H9 (cell line): ENCODE data around the gene DACT2. TPM values are rescaled to one million over a fixed set of nuclear protein-coding genes. Genes with fewer than 3 reads are reported as not detected.

ENCODE experiments used
- DNase-seq: peaks from one replicate; pipeline ENCODE4 v3.0.0-alpha.2; 2017
- H2AFZ ChIP-seq: one replicate; pipeline ENCODE4 v1.6.1; 2013; ENCODE audit warnings: mild to moderate bottlenecking, low read length, control low read depth, moderate library complexity
- H2AK5ac ChIP-seq: 2 replicates; pipeline ENCODE4 v1.6.1; 2013; ENCODE audit warnings: low read length, control low read depth, mixed read lengths; ENCODE audit not compliant: insufficient read length
- H2BK120ac ChIP-seq: one replicate; pipeline ENCODE4 v1.6.1; 2013; ENCODE audit warnings: low read depth, mild to moderate bottlenecking, low read length, control low read depth, inconsistent platforms; ENCODE audit not compliant: poor library complexity, severe bottlenecking
- H2BK12ac ChIP-seq: 2 replicates; pipeline ENCODE4 v1.6.1; 2013; ENCODE audit warnings: low read length, control low read depth, mixed read lengths, low read depth; ENCODE audit not compliant: insufficient read length
- H2BK15ac ChIP-seq: 2 replicates; pipeline ENCODE4 v1.6.1; 2013; ENCODE audit warnings: low read depth, low read length, control low read depth
- H2BK20ac ChIP-seq: one replicate; pipeline ENCODE4 v1.6.1; 2013; ENCODE audit warnings: low read depth, mild to moderate bottlenecking, low read length, control low read depth, inconsistent platforms; ENCODE audit not compliant: poor library complexity, severe bottlenecking
- H2BK5ac ChIP-seq: 2 replicates; pipeline ENCODE4 v1.6.1; 2013; ENCODE audit warnings: low read length, control low read depth, mixed read lengths; ENCODE audit not compliant: insufficient read length
- H3K14ac ChIP-seq: 2 replicates; pipeline ENCODE4 v1.6.1; 2013; ENCODE audit warnings: low read length, control low read depth; ENCODE audit not compliant: insufficient read depth
- H3K18ac ChIP-seq: 2 replicates; pipeline ENCODE4 v1.6.1; 2013; ENCODE audit warnings: low read depth, mild to moderate bottlenecking, mixed read lengths, low read length, control low read depth; ENCODE audit not compliant: insufficient read length
- H3K23ac ChIP-seq: 2 replicates; pipeline ENCODE4 v1.6.1; 2013; ENCODE audit warnings: low read length, control low read depth, mixed read lengths, low read depth; ENCODE audit not compliant: insufficient read length
- H3K23me2 ChIP-seq: 2 replicates; pipeline ENCODE4 v1.6.1; 2013; ENCODE audit warnings: low read depth, mild to moderate bottlenecking, mixed read lengths, low read length, control low read depth; ENCODE audit not compliant: insufficient read length, poor library complexity, severe bottlenecking
- H3K27ac ChIP-seq: 2 replicates; pipeline ENCODE4 v1.5.1; 2013; ENCODE audit warnings: low read length, control low read depth, mixed read lengths, low read depth; ENCODE audit not compliant: insufficient read length
- H3K27me3 ChIP-seq: 2 replicates; pipeline ENCODE4 v1.6.1; 2013; ENCODE audit warnings: low read length, control low read depth, inconsistent platforms; ENCODE audit not compliant: insufficient read depth
- H3K4ac ChIP-seq: 2 replicates; pipeline ENCODE4 v1.6.1; 2013; ENCODE audit warnings: low read depth, mild to moderate bottlenecking, control low read depth, inconsistent platforms, low read length, moderate library complexity
- H3K4me1 ChIP-seq: 2 replicates; pipeline ENCODE4 v1.6.1; 2013; ENCODE audit warnings: low read length, control low read depth, inconsistent platforms; ENCODE audit not compliant: insufficient read depth
- H3K4me2 ChIP-seq: 2 replicates; pipeline ENCODE4 v1.6.1; 2013; ENCODE audit warnings: low read length, control low read depth, mixed read lengths; ENCODE audit not compliant: insufficient read length, insufficient read depth
- H3K56ac ChIP-seq: 2 replicates; pipeline ENCODE4 v1.6.1; 2013; ENCODE audit warnings: low read depth, mild to moderate bottlenecking, mixed read lengths, low read length, control low read depth; ENCODE audit not compliant: insufficient read length
- H3K79me1 ChIP-seq: 2 replicates; pipeline ENCODE4 v1.6.1; 2013; ENCODE audit warnings: low read depth, mild to moderate bottlenecking, moderate library complexity, low read length, control low read depth, inconsistent platforms; ENCODE audit not compliant: insufficient read depth, poor library complexity, severe bottlenecking
- H3K79me2 ChIP-seq: 2 replicates; pipeline ENCODE4 v1.6.1; 2013; ENCODE audit warnings: low read length, control low read depth, inconsistent platforms; ENCODE audit not compliant: insufficient read depth
- H3K9ac ChIP-seq: 2 replicates; pipeline ENCODE4 v1.6.1; 2013; ENCODE audit warnings: low read length, control low read depth, mixed read lengths; ENCODE audit not compliant: insufficient read length; ENCODE audit errors: extremely low read depth
- H3K9me3 ChIP-seq: one replicate; pipeline ENCODE4 v1.6.1; 2013; ENCODE audit warnings: low read depth, low read length, inconsistent platforms; ENCODE audit not compliant: control insufficient read depth
- H3T11ph ChIP-seq: one replicate; pipeline ENCODE4 v1.6.1; 2013; ENCODE audit warnings: mild to moderate bottlenecking, low read length, control low read depth, inconsistent platforms
- H4K20me1 ChIP-seq: one replicate; pipeline ENCODE4 v1.6.1; 2013; ENCODE audit not compliant: control insufficient read depth, insufficient read length, insufficient read depth
- H4K5ac ChIP-seq: 2 replicates; pipeline ENCODE4 v1.6.1; 2013; ENCODE audit warnings: low read depth, mild to moderate bottlenecking, mixed read lengths, low read length, control low read depth; ENCODE audit not compliant: insufficient read length
- H4K8ac ChIP-seq: replicated peaks from 2 replicates; pipeline ENCODE4 v1.6.1; 2013; ENCODE audit warnings: low read length, control low read depth, mixed read lengths, low read depth; ENCODE audit not compliant: insufficient read length
- H4K91ac ChIP-seq: 2 replicates; pipeline ENCODE4 v1.6.1; 2013; ENCODE audit warnings: low read depth, mild to moderate bottlenecking, moderate library complexity, mixed read lengths, low read length, control low read depth; ENCODE audit not compliant: insufficient read length
- H3K27ac Mint-ChIP-seq, 3 experiments: 2 replicates in 2 of 3; 3 replicates in 1 of 3; pipeline ENCODE4 v1.8.0; 2020 to 2021; ENCODE audit warnings: mixed read lengths in 3 of 3, mild to moderate bottlenecking in 1 of 3, moderate library complexity in 1 of 3
- H3K27me3 Mint-ChIP-seq: 2 replicates; pipeline ENCODE4 v1.8.0; 2021; ENCODE audit warnings: low read depth, mild to moderate bottlenecking, moderate library complexity, mixed read lengths
- H3K36me3 Mint-ChIP-seq, 3 experiments: 2 replicates in 2 of 3; 3 replicates in 1 of 3; pipeline ENCODE4 v1.8.0; 2020 to 2021; ENCODE audit warnings: low read depth in 3 of 3, mixed read lengths in 3 of 3; ENCODE audit not compliant: insufficient read depth in 1 of 3
- H3K4me1 Mint-ChIP-seq, 2 experiments: 2 replicates each; pipeline ENCODE4 v1.8.0; 2020; ENCODE audit warnings: mixed read lengths in 2 of 2
- H3K4me3 Mint-ChIP-seq, 2 experiments: 2 replicates in 1 of 2; 3 replicates in 1 of 2; pipeline ENCODE4 v1.8.0; 2020 to 2021; ENCODE audit warnings: mild to moderate bottlenecking in 2 of 2, mixed read lengths in 2 of 2, moderate library complexity in 1 of 2
- H3K9me3 Mint-ChIP-seq, 2 experiments: 2 replicates in 1 of 2; 3 replicates in 1 of 2; pipeline ENCODE4 v1.8.0; 2020; ENCODE audit warnings: mild to moderate bottlenecking in 2 of 2, mixed read lengths in 2 of 2, moderate library complexity in 1 of 2
- whole genome bisulfite sequencing: extraction: QIAGEN DNeasy Blood & Tissue Kit; methylation state at CpG from one replicate; pipeline ENCODE4 v1.1.7; 2013; ENCODE audit warnings: missing lambda C conversion rate, low lambda C conversion rate, mixed read lengths; ENCODE audit not compliant: insufficient read length; ENCODE audit errors: extremely low coverage; 5-methylcytosine and 5-hydroxymethylcytosine counted together
- total RNA-seq: library from RNA; stranded (reverse); gene quantifications from 2 replicates; pipeline ENCODE4 v1.2.1, GENCODE V29; 2021
- TF ChIP-seq, protein P1 (sequence below): fragments of 200-600 bp; sonication (generic); conservative IDR thresholded peaks from 3 replicates; pipeline ENCODE4 v1.8.0; 2021; ENCODE audit warnings: antibody characterized with exemption, mild to moderate bottlenecking

Gene DACT2
- total RNA-seq, 1 experiment from 2014 or later, result 1.8 TPM

DNA sequence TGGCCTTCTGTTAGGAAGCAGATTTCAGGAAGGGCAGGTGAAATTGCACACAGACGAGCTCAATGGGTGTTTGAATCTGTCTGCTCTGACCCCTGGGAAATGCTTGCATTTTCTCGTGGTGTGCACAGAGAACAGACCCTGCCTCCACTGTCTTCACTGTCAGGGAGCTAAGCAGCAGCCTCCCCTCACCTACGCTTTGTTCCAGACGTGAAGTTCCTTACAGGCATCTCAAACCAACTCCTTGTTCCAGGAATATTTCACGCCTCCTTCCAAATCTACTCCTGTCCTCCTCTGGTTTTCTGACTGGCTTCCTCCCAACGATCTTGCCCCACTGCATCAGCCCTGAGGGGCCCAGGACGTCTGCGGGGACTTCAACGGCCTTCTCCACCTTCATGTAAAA is 13.7 kb downstream of the DACT2 start:
- TF ChIP-seq, protein P1, sequence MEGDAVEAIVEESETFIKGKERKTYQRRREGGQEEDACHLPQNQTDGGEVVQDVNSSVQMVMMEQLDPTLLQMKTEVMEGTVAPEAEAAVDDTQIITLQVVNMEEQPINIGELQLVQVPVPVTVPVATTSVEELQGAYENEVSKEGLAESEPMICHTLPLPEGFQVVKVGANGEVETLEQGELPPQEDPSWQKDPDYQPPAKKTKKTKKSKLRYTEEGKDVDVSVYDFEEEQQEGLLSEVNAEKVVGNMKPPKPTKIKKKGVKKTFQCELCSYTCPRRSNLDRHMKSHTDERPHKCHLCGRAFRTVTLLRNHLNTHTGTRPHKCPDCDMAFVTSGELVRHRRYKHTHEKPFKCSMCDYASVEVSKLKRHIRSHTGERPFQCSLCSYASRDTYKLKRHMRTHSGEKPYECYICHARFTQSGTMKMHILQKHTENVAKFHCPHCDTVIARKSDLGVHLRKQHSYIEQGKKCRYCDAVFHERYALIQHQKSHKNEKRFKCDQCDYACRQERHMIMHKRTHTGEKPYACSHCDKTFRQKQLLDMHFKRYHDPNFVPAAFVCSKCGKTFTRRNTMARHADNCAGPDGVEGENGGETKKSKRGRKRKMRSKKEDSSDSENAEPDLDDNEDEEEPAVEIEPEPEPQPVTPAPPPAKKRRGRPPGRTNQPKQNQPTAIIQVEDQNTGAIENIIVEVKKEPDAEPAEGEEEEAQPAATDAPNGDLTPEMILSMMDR, result no peak
- Histone ChIP-seq H4K91ac (no peak overlapping the region), H3K56ac (no peak overlapping the region), H2AK5ac (no peak overlapping the region), H3K79me2 (no peaks in the 10 kb centered on the region), H3K27me3 (no peaks in the 10 kb centered on the region), H3K23ac (no peak overlapping the region), H2BK5ac (no peak overlapping the region), H4K20me1 (no peaks in the 10 kb centered on the region), H3K27ac (no peak overlapping the region), H3K9me3 (no peaks in the 10 kb centered on the region), H4K8ac (no peak overlapping the region), H3K18ac (no peak overlapping the region), H3K4me2 (no peak overlapping the region), H2BK20ac (no peak overlapping the region), H3T11ph (no peak overlapping the region), H2AFZ (no peak overlapping the region), H3K79me1 (no peaks in the 10 kb centered on the region), H3K4me1 (peaks cover 8% of the 10 kb centered on the region; the same call in 1 of the 2 replicates), H2BK15ac (no peak overlapping the region), H4K5ac (no peak overlapping the region), H3K9ac (no peak overlapping the region), H2BK120ac (no peak overlapping the region), H3K23me2 (no peaks in the 10 kb centered on the region), H3K4ac (no peak overlapping the region), H3K14ac (no peak overlapping the region), H2BK12ac (no peak overlapping the region)
- Mint-ChIP-seq H3K36me3 (peaks cover 0 to 11% (median 11%) of the 10 kb centered on the region in 3 experiments; a peak in 5 of 7 replicates), H3K4me3 (no peak overlapping the region), H3K4me1 (peaks cover 37 to 38% of the 10 kb centered on the region in 2 experiments), H3K27me3 (peaks cover 51% of the 10 kb centered on the region), H3K9me3 (no peaks in the 10 kb centered on the region), H3K27ac (no peak overlapping the region)
- DNase-seq, result no peak
- WGBS, result no CpG with 5 or more reads among the region's 9 CpGs
